Measurements from ENCODE around the gene GRK3. TPM values are rescaled to one million over a fixed set of nuclear protein-coding genes. Genes with fewer than 3 reads are reported as not detected.

Gene GRK3
- total and polyA plus RNA-seq, 2 of the 4 experiments (the other 2 are of a cell fraction): 0.58 to 1.6 TPM

DNA sequence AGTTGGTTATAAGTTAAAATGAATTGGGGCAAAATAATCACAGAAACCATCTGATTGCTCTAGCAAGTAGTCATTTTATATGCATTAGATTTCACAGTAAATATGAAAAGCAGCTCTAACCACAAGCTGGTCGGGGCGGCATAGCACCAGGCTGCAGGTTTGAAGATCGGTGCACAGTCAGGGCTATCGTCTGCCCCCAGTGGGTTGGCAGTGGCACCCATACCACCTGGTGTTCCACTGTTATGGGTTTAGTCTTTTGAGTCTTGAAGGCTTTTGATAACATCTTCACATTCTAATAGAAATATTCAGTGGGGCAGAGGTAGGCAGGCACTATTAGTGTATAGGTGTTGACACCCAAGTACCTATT lies 62.1 kb downstream of the GRK3 start:
- Histone ChIP-seq H3K36me3 (ENCODE audit: control insufficient read depth, insufficient read depth, low read length) (no peaks in the 10 kb centered on the region), H3K4me3 (ENCODE audit: insufficient read depth, low read depth, low read length) (no peak overlapping the region), H3K9me3 (ENCODE audit: control insufficient read depth, insufficient read depth, low read length) (no peaks in the 10 kb centered on the region), H3K79me1 (ENCODE audit: low read depth in 1 of 2, low read length in 2 of 2) (no peaks in the 10 kb centered on the region; a peak in 1 of 4 replicates), H3K27ac (ENCODE audit: insufficient read depth, low read length) (no peak overlapping the region), H3K9me1 (ENCODE audit: insufficient read depth, low read length) (no peaks in the 10 kb centered on the region; the same call in 1 of the 2 replicates), H2BK5ac (ENCODE audit: low read depth, low read length, poor library complexity, severe bottlenecking) (no peak overlapping the region), H3K56ac (ENCODE audit: extremely low read depth, insufficient read depth, low read length) (no peak overlapping the region), H4K91ac (ENCODE audit: insufficient read depth, low read depth, low read length) (no peak overlapping the region), H4K20me1 (ENCODE audit: insufficient read depth, low read length) (no peaks in the 10 kb centered on the region), H3K9ac (ENCODE audit: low read depth, low read length) (no peak overlapping the region), H3K27me3 (ENCODE audit: control insufficient read depth, insufficient read depth, low read length) (no peaks in the 10 kb centered on the region; the same call in 1 of the 2 replicates), H3K18ac (ENCODE audit: low read depth, low read length) (no peak overlapping the region), H2AK5ac (ENCODE audit: low read depth, low read length) (no peak overlapping the region), H2AFZ (replicated peaks; ENCODE audit: low read length, poor library complexity) (no peak overlapping the region), H4K5ac (ENCODE audit: low read depth, low read length) (no peak overlapping the region), H4K8ac (ENCODE audit: low read depth in 2 of 2, low read length in 2 of 2) (no peak overlapping the region), H2AK9ac (replicated peaks; ENCODE audit: low read depth, low read length, poor library complexity) (no peak overlapping the region), H3K4me1 (ENCODE audit: control insufficient read depth, insufficient read depth, low read length) (no peaks in the 10 kb centered on the region), H3K23ac (ENCODE audit: low read depth, low read length) (no peak overlapping the region), H3K4ac (ENCODE audit: low read depth, low read length) (no peak overlapping the region), H2BK15ac (ENCODE audit: low read depth, low read length) (no peak overlapping the region), H2BK20ac (ENCODE audit: low read depth, low read length) (no peak overlapping the region), H3K14ac (replicated peaks; ENCODE audit: low read depth, low read length) (no peak overlapping the region), H3K4me2 (ENCODE audit: low read depth, low read length) (no peak overlapping the region), H2BK120ac (ENCODE audit: low read depth, low read length) (no peak overlapping the region)
- dilution Hi-C loops (cut with HindIII; ENCODE audit: low sequenced_read_pairs, unreplicated experiment): no loop called here
- TF ChIP-seq RFX5 (IDR thresholded peaks at IDR 0.05; ENCODE audit: low read depth, low read length) (no peak), MXI1 (IDR thresholded peaks at IDR 0.05; ENCODE audit: borderline replicate concordance, low read depth, low read length) (no peak), RCOR1 (IDR thresholded peaks at IDR 0.05; ENCODE audit: insufficient replicate concordance, low read length) (no peak), MAZ (IDR thresholded peaks at IDR 0.05; ENCODE audit: borderline replicate concordance, low read depth, low read length) (no peak), FOS (IDR thresholded peaks at IDR 0.05; ENCODE audit: low read depth, low read length) (no peak), CEBPB (IDR thresholded peaks at IDR 0.05; ENCODE audit: low read depth, low read length) (no peak), BHLHE40 (IDR thresholded peaks at IDR 0.05; ENCODE audit: low read depth, low read length) (no peak)
- TF ChIP-seq, protein P1, sequence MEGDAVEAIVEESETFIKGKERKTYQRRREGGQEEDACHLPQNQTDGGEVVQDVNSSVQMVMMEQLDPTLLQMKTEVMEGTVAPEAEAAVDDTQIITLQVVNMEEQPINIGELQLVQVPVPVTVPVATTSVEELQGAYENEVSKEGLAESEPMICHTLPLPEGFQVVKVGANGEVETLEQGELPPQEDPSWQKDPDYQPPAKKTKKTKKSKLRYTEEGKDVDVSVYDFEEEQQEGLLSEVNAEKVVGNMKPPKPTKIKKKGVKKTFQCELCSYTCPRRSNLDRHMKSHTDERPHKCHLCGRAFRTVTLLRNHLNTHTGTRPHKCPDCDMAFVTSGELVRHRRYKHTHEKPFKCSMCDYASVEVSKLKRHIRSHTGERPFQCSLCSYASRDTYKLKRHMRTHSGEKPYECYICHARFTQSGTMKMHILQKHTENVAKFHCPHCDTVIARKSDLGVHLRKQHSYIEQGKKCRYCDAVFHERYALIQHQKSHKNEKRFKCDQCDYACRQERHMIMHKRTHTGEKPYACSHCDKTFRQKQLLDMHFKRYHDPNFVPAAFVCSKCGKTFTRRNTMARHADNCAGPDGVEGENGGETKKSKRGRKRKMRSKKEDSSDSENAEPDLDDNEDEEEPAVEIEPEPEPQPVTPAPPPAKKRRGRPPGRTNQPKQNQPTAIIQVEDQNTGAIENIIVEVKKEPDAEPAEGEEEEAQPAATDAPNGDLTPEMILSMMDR (conservative IDR thresholded peaks at IDR 0.05; ENCODE audit: low read depth, low read length): no peak
- DNase-seq: no peak
- POLR2A ChIA-PET (ENCODE audit: unreplicated experiment): no interaction called here
- WGBS, 2 experiments (ENCODE audit: extremely low coverage in 2 of 2, insufficient read length in 1 of 2): no CpG with 5 or more reads among the region's 4 CpGs
- ATAC-seq (ENCODE audit: low read depth): no peak
- intact Hi-C loops (cut with micrococcal nuclease): no loop called here
- in situ Hi-C loops (cut with MboI; ENCODE audit: low sequenced_read_pairs): no loop called here
- CTCF ChIA-PET: no interaction called here
- no TSS peak for BruUV-seq (replicated peaks)

Data from IMR-90 (cell line).